Suppressor macrophage treated with lipopolysaccharide for 4 hours (primary cell): ENCODE data around the gene FRY.
A peak's percentile ranks its signal among the peaks of the same experiment; 100 is the strongest.

ENCODE experiments used
- DNase-seq: peaks from one replicate; pipeline ENCODE4 v3.0.0-alpha.2; 2020

The FRY gene

GRCh38 chr13:32229443-32229842 lies 197.9 kb downstream of the FRY start:
- DNase-seq: no peak

GRCh38 chr13:32232263-32232662 lies 200.7 kb downstream of the FRY start:
- DNase-seq: no peak

- no peak for DNase-seq
These were observed 201.5 kb downstream of the FRY start for GRCh38 chr13:32233062-32233461.

GRCh38 chr13:32234914-32235313 lies 203.3 kb downstream of the FRY start:
- DNase-seq: no peak

GRCh38 chr13:32237681-32238080 lies 206.1 kb downstream of the FRY start:
- no peak for DNase-seq

GRCh38 chr13:32243695-32244094 lies 212.1 kb downstream of the FRY start:
- no peak for DNase-seq

GRCh38 chr13:32245555-32245954 lies 214.0 kb downstream of the FRY start:
- no peak for DNase-seq

GRCh38 chr13:32246468-32246867 lies 214.9 kb downstream of the FRY start:
- DNase-seq: peak; percentile 84

GRCh38 chr13:32247887-32248286 lies 216.3 kb downstream of the FRY start:
- DNase-seq: no peak

- no peak for DNase-seq
These were observed 217.2 kb downstream of the FRY start for GRCh38 chr13:32248801-32249200.

GRCh38 chr13:32252812-32253438 lies 221.4 kb downstream of the FRY start:
- no peak for DNase-seq

GRCh38 chr13:32253911-32254399 lies 222.4 kb downstream of the FRY start:
- no peak for DNase-seq

GRCh38 chr13:32254416-32254815 lies 222.8 kb downstream of the FRY start:
- DNase-seq: no peak

- no peak for DNase-seq
These were observed 223.5 kb downstream of the FRY start for GRCh38 chr13:32254916-32255723.

GRCh38 chr13:32255724-32256109 lies 224.1 kb downstream of the FRY start:
- no peak for DNase-seq

- DNase-seq: no peak
These were observed 224.7 kb downstream of the FRY start for GRCh38 chr13:32256243-32256642.

- no peak for DNase-seq
These were observed 226.1 kb downstream of the FRY start for GRCh38 chr13:32257649-32258048.

- DNase-seq: no peak
These were observed 227.5 kb downstream of the FRY start for GRCh38 chr13:32259116-32259515.

GRCh38 chr13:32261567-32261966 lies 230.0 kb downstream of the FRY start:
- DNase-seq: no peak

- DNase-seq: no peak
These were observed 230.6 kb downstream of the FRY start for GRCh38 chr13:32262165-32262564.

- DNase-seq: no peak
These were observed 231.0 kb downstream of the FRY start for GRCh38 chr13:32262619-32263018.

- DNase-seq: peak; percentile 4
These were observed 232.8 kb downstream of the FRY start for GRCh38 chr13:32264407-32264806.

GRCh38 chr13:32265726-32266125 lies 234.2 kb downstream of the FRY start:
- DNase-seq: no peak

- DNase-seq: no peak
These were observed 234.6 kb downstream of the FRY start for GRCh38 chr13:32266130-32266529.
